GM13976 (cell line): ENCODE measurements around the gene SMG9.

Source experiments
- DNase-seq: peaks from one replicate; pipeline ENCODE4 v3.0.0; 2012; ENCODE audit warnings: low spot score
- in situ Hi-C: fragments of 300-500 bp; cut with MboI; formaldehyde crosslinking; loops from one replicate; pipeline ENCODE4 v1.12.0; 2022; ENCODE audit warnings: low sequenced_read_pairs, mixed read lengths, inconsistent platforms; ENCODE audit not compliant: unreplicated experiment
- TF ChIP-seq, protein P1 (sequence below): IDR thresholded peaks from 2 replicates; pipeline ENCODE4 v1.5.1; 2012; ENCODE audit warnings: borderline replicate concordance, mild to moderate bottlenecking; ENCODE audit not compliant: insufficient read depth; ENCODE audit errors: extremely low read depth, missing control alignments, control extremely low read depth

SMG9 gene

DNA sequence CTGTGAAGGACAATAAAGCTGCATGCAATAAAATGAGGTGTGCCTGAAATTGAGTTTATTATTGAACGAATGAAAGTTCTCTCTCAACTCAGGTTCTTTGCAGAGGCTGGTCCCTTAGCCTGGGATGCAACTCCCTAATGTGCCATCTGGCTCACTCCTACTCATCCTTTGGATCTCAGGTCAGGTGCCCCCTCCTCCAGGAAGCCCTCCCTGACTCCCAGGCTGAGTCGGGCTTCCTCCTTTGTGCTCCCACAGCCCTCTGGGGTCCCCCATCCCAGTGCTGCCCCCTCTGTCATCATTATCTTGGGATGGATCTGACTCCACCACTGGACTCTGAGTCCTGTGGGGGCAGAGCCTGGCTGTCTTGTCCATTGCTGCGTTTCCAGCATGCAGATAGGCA is 41.6 kb downstream of the SMG9 start:
- in situ Hi-C loops, result no loop called here
- DNase-seq, result no peak
- TF ChIP-seq, protein P1, sequence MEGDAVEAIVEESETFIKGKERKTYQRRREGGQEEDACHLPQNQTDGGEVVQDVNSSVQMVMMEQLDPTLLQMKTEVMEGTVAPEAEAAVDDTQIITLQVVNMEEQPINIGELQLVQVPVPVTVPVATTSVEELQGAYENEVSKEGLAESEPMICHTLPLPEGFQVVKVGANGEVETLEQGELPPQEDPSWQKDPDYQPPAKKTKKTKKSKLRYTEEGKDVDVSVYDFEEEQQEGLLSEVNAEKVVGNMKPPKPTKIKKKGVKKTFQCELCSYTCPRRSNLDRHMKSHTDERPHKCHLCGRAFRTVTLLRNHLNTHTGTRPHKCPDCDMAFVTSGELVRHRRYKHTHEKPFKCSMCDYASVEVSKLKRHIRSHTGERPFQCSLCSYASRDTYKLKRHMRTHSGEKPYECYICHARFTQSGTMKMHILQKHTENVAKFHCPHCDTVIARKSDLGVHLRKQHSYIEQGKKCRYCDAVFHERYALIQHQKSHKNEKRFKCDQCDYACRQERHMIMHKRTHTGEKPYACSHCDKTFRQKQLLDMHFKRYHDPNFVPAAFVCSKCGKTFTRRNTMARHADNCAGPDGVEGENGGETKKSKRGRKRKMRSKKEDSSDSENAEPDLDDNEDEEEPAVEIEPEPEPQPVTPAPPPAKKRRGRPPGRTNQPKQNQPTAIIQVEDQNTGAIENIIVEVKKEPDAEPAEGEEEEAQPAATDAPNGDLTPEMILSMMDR, result no peak

DNA sequence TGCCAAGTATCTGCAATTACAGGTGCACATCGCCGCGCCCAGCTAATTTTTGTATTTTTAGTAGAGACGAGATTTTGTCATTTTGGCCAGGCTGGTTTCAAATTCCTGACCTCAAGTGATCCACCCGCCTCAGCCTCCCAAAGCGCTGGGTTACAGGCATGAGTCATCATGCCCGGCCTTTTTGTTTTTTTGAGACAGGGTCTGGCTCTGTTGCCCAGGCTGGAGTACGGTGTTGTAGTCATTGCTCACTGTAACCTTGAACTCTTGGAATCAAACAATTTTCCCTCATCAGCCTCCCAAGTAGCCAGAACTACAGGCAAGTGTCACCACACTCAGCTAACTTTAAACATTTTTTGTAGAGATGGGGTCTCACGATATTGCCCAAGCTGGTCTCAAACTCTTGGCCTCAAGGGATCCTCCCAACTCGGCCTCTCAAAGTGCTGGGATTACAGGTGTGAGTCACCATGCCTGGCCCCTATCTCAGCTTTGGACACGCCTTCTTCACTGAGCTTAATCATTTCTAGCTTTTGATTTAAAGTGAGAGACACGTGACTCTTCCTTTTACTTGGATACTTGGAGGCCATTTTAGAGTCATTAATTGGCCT is 42.9 kb downstream of the SMG9 start:
- TF ChIP-seq, protein P1, result no peak
- no peak for DNase-seq
- in situ Hi-C loops, result no loop called here

DNA sequence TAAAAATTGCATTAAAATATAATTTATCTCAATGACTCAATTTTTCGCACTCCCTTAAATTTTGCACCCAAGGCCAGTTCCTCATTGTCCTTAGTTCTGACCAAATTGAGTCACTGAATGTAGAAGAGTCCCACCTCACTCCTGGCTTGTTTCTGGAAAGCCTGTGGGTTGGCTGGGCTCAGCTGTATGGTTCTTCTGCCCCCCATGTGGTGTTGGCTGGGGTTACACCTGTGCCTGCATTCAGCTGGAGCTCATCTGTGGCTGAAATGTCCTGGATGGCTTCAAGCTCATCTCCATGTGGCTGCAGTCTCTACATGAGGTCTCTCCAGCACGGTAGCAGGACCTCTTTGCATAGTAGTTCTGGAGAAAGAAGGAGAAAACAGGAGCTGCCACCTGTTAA is 46.0 kb downstream of the SMG9 start:
- in situ Hi-C loops, result no loop called here
- TF ChIP-seq, protein P1, result no peak
- DNase-seq, result no peak

DNA sequence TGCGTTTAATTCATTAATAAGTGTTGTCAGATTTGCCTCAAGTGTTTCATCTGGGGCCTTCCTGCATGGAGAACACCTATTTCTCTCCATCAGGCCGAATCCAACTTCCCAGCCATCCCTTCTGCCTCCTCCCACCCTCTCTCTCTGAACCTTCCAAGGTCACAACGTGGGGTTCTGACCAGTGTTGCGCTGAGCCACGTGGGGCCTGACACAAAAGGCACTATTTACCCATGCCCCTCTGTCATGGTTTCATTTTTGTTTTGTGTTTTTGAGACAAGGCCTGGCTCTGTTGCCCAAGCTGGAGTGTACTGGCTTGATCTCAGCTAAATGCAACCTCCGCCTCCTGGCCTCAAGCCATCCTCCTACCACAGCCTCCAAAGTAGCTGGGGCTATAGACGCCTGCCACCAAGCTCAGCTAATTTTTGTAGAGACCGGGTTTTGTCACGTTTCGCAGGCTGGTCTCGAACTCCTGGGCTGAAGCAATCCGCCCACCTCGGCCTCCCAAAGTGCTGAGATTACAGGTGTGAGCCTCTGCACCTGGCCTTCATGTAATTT is 47.5 kb downstream of the SMG9 start:
- TF ChIP-seq, protein P1, result no peak
- in situ Hi-C loops, result no loop called here

DNA sequence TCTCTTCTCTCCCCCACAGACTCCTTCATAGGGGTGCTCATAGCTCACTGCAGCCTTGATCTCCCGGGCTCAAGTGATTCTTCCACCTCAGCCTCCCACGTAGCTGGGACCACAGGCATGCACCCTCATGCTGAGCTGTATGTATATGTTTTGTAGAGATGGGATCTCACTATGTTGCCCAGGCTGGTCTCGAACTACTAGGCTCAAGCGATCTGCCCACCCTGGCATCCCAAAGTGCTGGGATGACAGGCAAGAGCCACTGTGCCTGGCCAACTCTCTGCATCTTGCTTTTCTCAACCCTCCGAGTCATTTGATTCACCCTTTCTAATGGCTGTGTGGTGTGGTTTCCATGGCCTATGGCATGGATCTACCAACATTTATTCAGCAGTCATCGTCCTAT is 49.0 kb downstream of the SMG9 start:
- TF ChIP-seq, protein P1, result no peak
- DNase-seq, result no peak
- in situ Hi-C loops, result no loop called here

More for the DNA sequence above, 47.5 kb downstream of the SMG9 start:
- no peak for DNase-seq

DNA sequence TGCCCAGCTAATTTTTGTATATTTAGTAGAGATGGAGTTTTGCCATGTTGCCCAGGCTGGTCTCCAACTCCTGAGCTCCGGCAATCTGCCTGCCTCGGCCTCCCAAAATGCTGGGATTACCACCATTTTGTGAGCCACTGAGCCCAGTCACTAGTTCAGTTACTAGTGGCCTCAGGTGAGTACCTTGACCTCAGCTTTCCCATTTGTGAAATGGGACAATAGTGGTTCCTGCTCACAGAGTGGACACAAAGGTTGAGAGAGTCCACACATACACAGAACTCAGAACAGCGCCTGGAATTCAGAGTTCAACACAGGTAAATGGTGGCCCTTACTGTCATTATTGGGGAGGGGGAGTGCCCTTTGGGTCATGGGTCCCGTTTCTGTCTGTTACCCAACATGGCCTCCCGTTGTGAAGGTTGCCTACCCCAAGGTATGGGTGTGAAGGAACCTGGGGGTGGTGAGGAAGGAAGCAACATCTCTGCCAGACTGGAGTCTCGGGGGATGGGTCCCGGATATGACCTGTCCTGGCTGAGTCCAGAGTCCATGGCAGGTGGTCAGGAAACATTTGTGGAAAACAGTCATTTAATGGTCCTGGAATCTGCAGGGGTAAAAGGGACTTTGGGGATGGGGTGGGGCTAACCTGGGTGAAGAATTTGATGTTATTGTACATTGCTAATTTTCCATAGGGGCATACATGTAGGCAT is 50.6 kb downstream of the SMG9 start:
- TF ChIP-seq, protein P1, result no peak
- in situ Hi-C loops, result no loop called here
- no peak for DNase-seq
